Fibroblast of upper back skin (primary cell): Measurements from ENCODE around the gene PHOX2B.

Experiments
- DNase-seq: peaks from one replicate; pipeline ENCODE4 v3.0.0-alpha.2; 2013

Gene PHOX2B

GRCh38 chr4:41709844-41710481 lies 38.6 kb downstream of the PHOX2B start:
- peak; percentile 54 for DNase-seq

- no peak for DNase-seq
Observed at GRCh38 chr4:41703785-41704184, 44.7 kb downstream of the PHOX2B start.

GRCh38 chr4:41702770-41703169 lies 45.8 kb downstream of the PHOX2B start:
- no peak for DNase-seq

- DNase-seq: no peak
Observed at GRCh38 chr4:41701983-41702382, 46.5 kb downstream of the PHOX2B start.

- DNase-seq: no peak
Observed at GRCh38 chr4:41696763-41697162, 51.8 kb downstream of the PHOX2B start.

- DNase-seq: no peak
Observed at GRCh38 chr4:41696131-41696530, 52.4 kb downstream of the PHOX2B start.
